Nephron progenitor cell (in vitro differentiated cells): Measurements from ENCODE around the gene TBX1.

ENCODE experiments used
- DNase-seq: peaks from one replicate; pipeline ENCODE4 v3.0.0; 2021
- H3K27ac Mint-ChIP-seq: 2 replicates; pipeline ENCODE4 v1.8.0; 2021; ENCODE audit warnings: mild to moderate bottlenecking, moderate library complexity, mixed read lengths
- H3K27me3 Mint-ChIP-seq: 2 replicates; pipeline ENCODE4 v1.8.0; 2021; ENCODE audit warnings: mild to moderate bottlenecking, low read depth, mixed read lengths; ENCODE audit not compliant: poor library complexity
- H3K36me3 Mint-ChIP-seq: 2 replicates; pipeline ENCODE4 v1.8.0; 2021; ENCODE audit warnings: low read depth, mixed read lengths
- H3K4me1 Mint-ChIP-seq: 2 replicates; pipeline ENCODE4 v1.8.0; 2021; ENCODE audit warnings: mixed read lengths
- H3K4me3 Mint-ChIP-seq: 2 replicates; pipeline ENCODE4 v1.8.0; 2021; ENCODE audit warnings: mild to moderate bottlenecking, moderate library complexity, mixed read lengths
- H3K9me3 Mint-ChIP-seq: 2 replicates; pipeline ENCODE4 v1.8.0; 2021; ENCODE audit warnings: mild to moderate bottlenecking, moderate library complexity, mixed read lengths
- CTCF ChIP-seq: fragments of 200-600 bp; sonication (generic); IDR thresholded peaks from 2 replicates; pipeline ENCODE4 v1.5.0; 2021; ENCODE audit warnings: antibody characterized with exemption

TBX1 gene

GRCh38 chr22:19727310-19728150 lies 33.0 kb upstream of the TBX1 start:
- Mint-ChIP-seq H3K27me3 (peaks cover 87% of the 10 kb centered on the region), H3K4me1 (peaks cover 17% of the 10 kb centered on the region), H3K4me3 (no peak overlapping the region), H3K27ac (no peak overlapping the region), H3K9me3 (peaks cover 21% of the 10 kb centered on the region), H3K36me3 (no peaks in the 10 kb centered on the region)
- TF ChIP-seq CTCF, result no peak
- DNase-seq, result no peak

- H3K36me3 Mint-ChIP-seq, result no peaks in the 10 kb centered on the region
- H3K4me1 Mint-ChIP-seq, result peaks cover 10% of the 10 kb centered on the region
- no peak for TF ChIP-seq CTCF
- no peak overlapping the region for H3K27ac Mint-ChIP-seq
- no peak for DNase-seq
- H3K9me3 Mint-ChIP-seq, result peaks cover 21% of the 10 kb centered on the region
- H3K27me3 Mint-ChIP-seq, result peaks cover 87% of the 10 kb centered on the region
- no peak overlapping the region for H3K4me3 Mint-ChIP-seq
These were observed 32.3 kb upstream of the TBX1 start for GRCh38 chr22:19728271-19728670.

GRCh38 chr22:19728836-19729235 lies 31.7 kb upstream of the TBX1 start:
- peaks cover 9% of the 10 kb centered on the region for H3K4me1 Mint-ChIP-seq
- no peak overlapping the region for H3K27ac Mint-ChIP-seq
- H3K36me3 Mint-ChIP-seq, result no peaks in the 10 kb centered on the region
- DNase-seq, result no peak
- H3K27me3 Mint-ChIP-seq, result peaks cover 88% of the 10 kb centered on the region
- H3K4me3 Mint-ChIP-seq, result no peak overlapping the region
- peaks cover 21% of the 10 kb centered on the region for H3K9me3 Mint-ChIP-seq
- TF ChIP-seq CTCF, result no peak

DNA sequence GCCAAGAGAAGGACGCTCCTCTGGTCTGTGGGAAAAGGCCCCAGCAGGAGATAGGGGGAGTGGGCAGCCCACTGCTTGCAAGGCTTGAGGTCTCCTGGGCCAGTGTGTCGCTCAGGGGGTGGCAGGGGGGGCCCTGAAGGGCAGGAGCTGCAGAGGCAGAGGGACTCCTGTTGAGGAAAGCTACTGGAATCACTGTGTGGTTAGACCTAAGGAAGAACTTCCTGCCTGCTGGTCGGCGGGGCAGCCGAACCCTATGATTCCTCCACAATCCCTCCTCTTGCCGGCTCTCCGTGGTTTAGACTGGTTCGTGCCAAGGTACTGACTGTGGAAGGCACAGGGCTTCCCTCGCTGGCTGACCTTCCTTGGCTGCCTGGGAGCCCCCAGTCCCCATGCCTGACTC lies 31.1 kb upstream of the TBX1 start:
- Mint-ChIP-seq H3K4me1 (peaks cover 8% of the 10 kb centered on the region), H3K36me3 (no peaks in the 10 kb centered on the region), H3K9me3 (peaks cover 21% of the 10 kb centered on the region), H3K4me3 (no peak overlapping the region), H3K27ac (no peak overlapping the region), H3K27me3 (peaks cover 91% of the 10 kb centered on the region)
- no peak for TF ChIP-seq CTCF
- DNase-seq, result no peak

DNA sequence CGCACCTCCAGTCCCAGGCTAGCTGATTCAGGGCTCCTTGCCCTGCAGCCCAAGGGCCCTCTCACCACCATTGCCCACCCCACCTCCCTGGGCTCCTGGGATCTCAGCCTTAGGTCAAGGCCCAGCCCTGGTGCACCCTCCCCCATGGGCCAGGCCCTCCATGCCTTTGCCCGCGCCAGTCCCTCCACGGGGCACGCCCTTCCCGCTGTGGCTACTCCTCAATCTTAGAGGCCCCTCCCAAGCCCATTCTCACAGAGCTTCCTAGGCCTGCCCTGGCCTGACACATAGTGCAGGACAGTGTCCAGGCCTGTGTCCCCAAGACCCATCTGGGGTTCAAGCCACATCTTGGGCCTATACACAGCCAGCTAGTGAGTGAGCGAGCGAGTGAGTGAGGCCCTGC lies 30.4 kb upstream of the TBX1 start:
- no peak for DNase-seq
- Mint-ChIP-seq H3K27me3 (peaks cover 91% of the 10 kb centered on the region), H3K27ac (no peak overlapping the region), H3K9me3 (peaks cover 16% of the 10 kb centered on the region), H3K4me3 (no peak overlapping the region), H3K36me3 (no peaks in the 10 kb centered on the region), H3K4me1 (peaks cover 5% of the 10 kb centered on the region)
- TF ChIP-seq CTCF, result no peak
